Medulla oblongata (tissue), 1 donor: ENCODE data around the gene PRRT3.
"Not testable (repeated sequence)": the region's sequence is repeated elsewhere in the genome, so short reads cannot be mapped to it uniquely, and the experiment has no call there.

Source experiments
- DNase-seq: peaks from one replicate; pipeline ENCODE4 v3.0.0-alpha.2; 2015; ENCODE audit errors: extremely low spot score

The PRRT3 gene

GRCh38 chr3:9899289-9899791, 52.9 kb downstream of the PRRT3 start:
- DNase-seq = no peak

- DNase-seq = no peak
Observed at GRCh38 chr3:9898467-9899241, 53.6 kb downstream of the PRRT3 start.

- DNase-seq = no peak
Observed at GRCh38 chr3:9897408-9898372, 54.5 kb downstream of the PRRT3 start.

GRCh38 chr3:9896755-9897407, 55.3 kb downstream of the PRRT3 start:
- DNase-seq = not testable (repeated sequence)

- not testable (repeated sequence) for DNase-seq
Observed at GRCh38 chr3:9895715-9896114, 56.5 kb downstream of the PRRT3 start.
